ENCODE data around the gene SH3BP2. TPM values are rescaled to one million over a fixed set of nuclear protein-coding genes. Genes with fewer than 3 reads are reported as not detected.

Gene SH3BP2
- polyA plus RNA-seq, 3 donors, result 19.1 to 478 (median 26.9) TPM

GRCh38 chr4:2820216-2820982, 27.5 kb downstream of the SH3BP2 start:
- Histone ChIP-seq H3K4me3 (replicated peaks in 1 of 3; ENCODE audit: low read depth in 2 of 3, low read length in 3 of 3) (no peak overlapping the region), H3K9me3 (replicated peaks in 1 of 2; ENCODE audit: control insufficient read depth in 1 of 2, insufficient read depth in 1 of 2, low read length in 2 of 2) (no peaks in the 10 kb centered on the region), H3K27ac (ENCODE audit: low read depth in 1 of 2, low read length in 2 of 2) (peak overlapping the region in 1 of 2 donors; percentile 64), H3K36me3 (replicated peaks in 1 of 2; ENCODE audit: control insufficient read depth in 1 of 2, insufficient read depth in 2 of 2, low read length in 2 of 2) (peaks cover 62 to 67% of the 10 kb centered on the region in 2 donors), H3K79me2 (ENCODE audit: insufficient read depth, low read length) (peaks cover 91% of the 10 kb centered on the region), H3K4me1 (ENCODE audit: control insufficient read depth in 1 of 2, insufficient read depth in 2 of 2, low read length in 2 of 2) (peaks cover 27 to 34% of the 10 kb centered on the region in 2 donors), H3K9ac (ENCODE audit: insufficient read depth, low read length, poor library complexity, severe bottlenecking) (no peak overlapping the region), H3K27me3 (ENCODE audit: control insufficient read depth in 2 of 2, insufficient read depth in 2 of 2, low read length in 2 of 2) (no peaks in the 10 kb centered on the region), H2AFZ (ENCODE audit: insufficient read depth, low read depth, low read length, poor library complexity, severe bottlenecking) (no peak overlapping the region), H3K4me2 (replicated peaks; ENCODE audit: extremely low read depth, low read length, poor library complexity, severe bottlenecking) (no peak overlapping the region), H4K20me1 (ENCODE audit: insufficient read depth, low read length) (peaks cover 99% of the 10 kb centered on the region)
- H3K27ac Mint-ChIP-seq, result peak overlapping the region in 4 of 7 donors; percentile 15 to 73 (median 50)
- 98% methylated on average over 10 of the region's 13 CpGs for WGBS (ENCODE audit: insufficient coverage)
- peaks cover 0 to 3% (median 0%) of the 10 kb centered on the region in 3 donors for H3K27me3 Mint-ChIP-seq (ENCODE audit: low read depth in 3 of 3)
- intact Hi-C loops (cut with micrococcal nuclease), result no loop called here
- no peak overlapping the region for H3K4me3 Mint-ChIP-seq
- H3K9me3 Mint-ChIP-seq, result no peaks in the 10 kb centered on the region
- H3K36me3 Mint-ChIP-seq, result peaks cover 70 to 83% of the 10 kb centered on the region in 2 donors
- TF ChIP-seq, protein P1, sequence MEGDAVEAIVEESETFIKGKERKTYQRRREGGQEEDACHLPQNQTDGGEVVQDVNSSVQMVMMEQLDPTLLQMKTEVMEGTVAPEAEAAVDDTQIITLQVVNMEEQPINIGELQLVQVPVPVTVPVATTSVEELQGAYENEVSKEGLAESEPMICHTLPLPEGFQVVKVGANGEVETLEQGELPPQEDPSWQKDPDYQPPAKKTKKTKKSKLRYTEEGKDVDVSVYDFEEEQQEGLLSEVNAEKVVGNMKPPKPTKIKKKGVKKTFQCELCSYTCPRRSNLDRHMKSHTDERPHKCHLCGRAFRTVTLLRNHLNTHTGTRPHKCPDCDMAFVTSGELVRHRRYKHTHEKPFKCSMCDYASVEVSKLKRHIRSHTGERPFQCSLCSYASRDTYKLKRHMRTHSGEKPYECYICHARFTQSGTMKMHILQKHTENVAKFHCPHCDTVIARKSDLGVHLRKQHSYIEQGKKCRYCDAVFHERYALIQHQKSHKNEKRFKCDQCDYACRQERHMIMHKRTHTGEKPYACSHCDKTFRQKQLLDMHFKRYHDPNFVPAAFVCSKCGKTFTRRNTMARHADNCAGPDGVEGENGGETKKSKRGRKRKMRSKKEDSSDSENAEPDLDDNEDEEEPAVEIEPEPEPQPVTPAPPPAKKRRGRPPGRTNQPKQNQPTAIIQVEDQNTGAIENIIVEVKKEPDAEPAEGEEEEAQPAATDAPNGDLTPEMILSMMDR (IDR thresholded peaks at IDR 0.05), result no peak
- DNase-seq, result no peak
- peaks cover 33% of the 10 kb centered on the region for H3K4me1 Mint-ChIP-seq

GRCh38 chr4:2822461-2823300, 29.8 kb downstream of the SH3BP2 start:
- Mint-ChIP-seq H3K4me3 (no peak overlapping the region), H3K27ac (peak overlapping the region in 2 of 7 donors; percentile 26 to 36), H3K4me1 (peaks cover 10% of the 10 kb centered on the region), H3K9me3 (no peaks in the 10 kb centered on the region), H3K36me3 (peaks cover 72 to 87% of the 10 kb centered on the region in 2 donors), H3K27me3 (ENCODE audit: low read depth in 3 of 3) (peaks cover 0 to 2% (median 0%) of the 10 kb centered on the region in 3 donors)
- no peaks in the 10 kb centered on the region for H3K27me3 ChIP-seq (ENCODE audit: control insufficient read depth in 2 of 2, insufficient read depth in 2 of 2, low read length in 2 of 2)
- no peak overlapping the region for H3K4me2 ChIP-seq (replicated peaks; ENCODE audit: extremely low read depth, low read length, poor library complexity, severe bottlenecking)
- H4K20me1 ChIP-seq (ENCODE audit: insufficient read depth, low read length), result peaks cover 99% of the 10 kb centered on the region
- DNase-seq, result no peak
- no peaks in the 10 kb centered on the region for H3K9me3 ChIP-seq (replicated peaks in 1 of 2; ENCODE audit: control insufficient read depth in 1 of 2, insufficient read depth in 1 of 2, low read length in 2 of 2)
- intact Hi-C loops (cut with micrococcal nuclease), result no loop called here
- H3K4me1 ChIP-seq (ENCODE audit: control insufficient read depth in 1 of 2, insufficient read depth in 2 of 2, low read length in 2 of 2), result peaks cover 5 to 11% of the 10 kb centered on the region in 2 donors
- no peak overlapping the region for H3K4me3 ChIP-seq (replicated peaks in 1 of 3; ENCODE audit: low read depth in 2 of 3, low read length in 3 of 3)
- H3K79me2 ChIP-seq (ENCODE audit: insufficient read depth, low read length), result peaks cover 87% of the 10 kb centered on the region
- no peak overlapping the region for H2AFZ ChIP-seq (ENCODE audit: insufficient read depth, low read depth, low read length, poor library complexity, severe bottlenecking)
- peak overlapping the region in 1 of 2 donors; percentile 31 for H3K27ac ChIP-seq (ENCODE audit: low read depth in 1 of 2, low read length in 2 of 2)
- H3K36me3 ChIP-seq (replicated peaks in 1 of 2; ENCODE audit: control insufficient read depth in 1 of 2, insufficient read depth in 2 of 2, low read length in 2 of 2), result peaks cover 82 to 86% of the 10 kb centered on the region in 2 donors
- TF ChIP-seq, protein P1 (IDR thresholded peaks at IDR 0.05), result no peak
- WGBS (ENCODE audit: insufficient coverage), result 97% methylated on average over 23 of the region's 23 CpGs
- no peak overlapping the region for H3K9ac ChIP-seq (ENCODE audit: insufficient read depth, low read length, poor library complexity, severe bottlenecking)
